Hematopoietic multipotent progenitor cell (in vitro differentiated cells): ENCODE data around the gene CATSPER2. TPM values are rescaled to one million over a fixed set of nuclear protein-coding genes. Genes with fewer than 3 reads are reported as not detected.
"Not testable (repeated sequence)": the region's sequence is repeated elsewhere in the genome, so short reads cannot be mapped to it uniquely, and the experiment has no call there.

Experiments used
- DNase-seq, 3 donors: peaks; one replicate each; pipeline ENCODE4 v3.0.0-alpha.2; 2011 to 2015; ENCODE audit warnings: low read depth in 2 of 3, low spot score in 2 of 3
- total RNA-seq: library from RNA; depleted of rRNA; stranded (reverse); fragments of >200 nt; gene quantifications from one replicate; pipeline ENCODE4 v1.2.3, GENCODE V29; 2012

The CATSPER2 gene
- 3.2 TPM for total RNA-seq

DNA sequence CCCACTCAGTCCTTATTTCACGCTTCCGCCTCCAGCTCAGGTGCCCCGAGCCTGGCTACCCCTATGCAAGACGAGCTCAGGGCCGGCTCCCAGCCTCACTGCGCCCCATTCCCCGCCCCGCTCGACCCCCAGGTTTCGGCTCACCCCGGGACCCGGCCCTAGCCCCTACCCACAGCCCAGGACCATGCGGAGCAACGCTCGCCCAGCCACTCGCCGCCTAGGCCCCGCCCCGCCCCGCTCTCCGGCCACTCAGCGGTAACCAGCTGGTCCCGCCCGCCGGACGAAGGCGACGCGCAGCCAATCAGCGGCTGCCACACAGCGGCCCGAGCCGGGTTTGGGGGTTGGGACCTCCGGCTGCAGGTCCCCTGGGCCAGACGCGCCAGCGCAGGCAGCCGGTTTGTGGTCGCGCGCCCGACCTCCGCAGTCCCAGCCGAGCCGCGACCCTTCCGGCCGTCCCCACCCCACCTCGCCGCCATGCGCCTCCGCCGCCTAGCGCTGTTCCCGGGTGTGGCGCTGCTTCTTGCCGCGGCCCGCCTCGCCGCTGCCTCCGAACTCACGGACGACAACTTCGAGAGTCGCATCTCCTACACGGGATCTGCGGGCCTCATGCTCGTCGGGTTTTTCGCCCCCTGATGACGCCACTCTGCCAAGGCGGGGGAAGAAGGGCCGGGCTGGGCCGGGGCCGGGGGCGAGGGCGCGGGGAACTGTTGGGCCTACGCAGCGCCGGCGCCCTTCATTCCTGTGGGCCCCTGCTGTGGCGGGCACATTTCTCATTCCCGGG lies at the start of gene CATSPER2:
CATSPER2 (minus strand) TSS at position 196 of the 781 bp plus-strand sequence. CDS start 783 bp downstream, outside the sequence.
- no peak for DNase-seq

DNA sequence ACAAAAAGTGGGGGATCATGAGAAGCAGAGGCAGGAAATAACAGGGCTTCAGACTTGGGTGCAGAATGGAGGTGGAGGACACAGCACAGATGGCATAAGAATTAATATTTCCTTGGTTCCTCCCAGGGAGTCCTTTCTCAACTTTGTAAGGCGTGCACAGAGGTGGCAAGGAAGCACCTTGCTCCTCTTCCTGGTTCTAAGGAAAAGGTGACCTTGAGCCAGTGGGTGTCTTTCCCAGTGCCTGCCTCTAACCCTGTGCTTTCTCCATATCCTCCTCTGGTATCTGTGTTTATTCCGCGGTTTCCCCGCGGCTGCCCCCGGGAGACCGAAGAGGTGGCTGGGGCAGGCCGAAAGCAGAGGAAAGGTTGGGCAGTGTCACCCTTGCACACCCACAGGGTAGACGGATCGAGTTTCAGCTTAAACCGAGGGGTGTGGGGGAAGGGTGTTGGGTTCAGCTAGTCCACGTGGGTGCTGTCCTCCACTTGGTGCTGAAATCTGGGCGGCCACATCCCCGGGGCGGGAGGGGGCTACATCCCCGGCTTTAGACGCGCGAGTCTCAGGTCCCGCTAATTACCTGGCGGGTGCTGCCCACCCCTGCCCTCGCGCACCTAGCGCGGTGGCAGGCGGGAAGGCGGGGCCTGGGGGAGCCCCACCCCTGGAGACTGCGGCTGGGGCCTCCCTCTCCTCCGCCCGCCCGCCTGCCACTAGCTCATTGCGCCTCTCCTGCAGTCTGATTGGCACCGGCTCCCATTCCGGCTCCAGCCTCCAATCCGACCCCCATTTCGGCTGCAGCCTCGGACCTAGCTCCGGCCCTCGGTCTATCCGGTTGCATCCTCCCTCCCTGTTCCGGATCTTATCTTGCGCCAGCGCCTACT lies 44.7 kb upstream of the CATSPER2 start, which contains the start of gene CKMT1A:
CKMT1A (plus strand) TSS at position 712 of the 875 bp plus-strand sequence. CDS start 192 bp downstream, outside the sequence.
- DNase-seq: not testable (repeated sequence)

- DNase-seq: not testable (repeated sequence)
Observed at GRCh38 chr15:43692679-43693078, 44.0 kb upstream of the CATSPER2 start.

DNA sequence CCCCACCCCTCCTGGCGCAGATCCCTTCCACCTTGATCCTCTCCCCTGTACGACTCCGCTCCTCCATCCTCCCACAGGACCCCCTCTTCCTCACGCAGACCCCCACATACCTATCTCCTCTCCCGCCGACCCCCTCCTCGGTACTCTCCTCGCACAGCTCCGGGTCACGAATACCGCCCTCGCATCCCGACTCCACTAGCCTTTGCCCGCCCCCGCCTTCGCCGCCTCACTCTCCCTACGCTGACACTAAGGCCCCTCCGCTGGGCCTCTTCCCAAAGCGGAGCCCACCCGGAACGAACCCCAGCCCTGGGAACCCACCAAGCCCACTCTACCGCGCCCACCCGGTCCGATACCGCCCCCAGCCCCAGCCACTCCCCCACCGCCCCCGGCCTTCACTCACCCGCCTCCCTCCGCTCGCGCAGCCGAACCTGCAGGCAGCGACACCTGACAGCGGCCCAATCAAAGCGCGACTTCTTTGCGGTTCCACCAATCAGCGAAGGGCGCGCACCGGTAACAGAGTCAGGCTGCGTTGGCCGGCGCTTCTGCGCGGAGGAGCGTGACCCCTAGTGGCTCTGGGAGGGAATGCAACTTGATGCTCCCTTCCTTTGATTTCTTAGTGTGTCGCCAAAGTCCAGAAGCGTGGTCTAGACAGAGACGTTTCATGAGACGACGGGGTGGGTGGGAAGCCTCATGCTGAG lies 41.1 kb upstream of the CATSPER2 start:
- not testable (repeated sequence) for DNase-seq

DNA sequence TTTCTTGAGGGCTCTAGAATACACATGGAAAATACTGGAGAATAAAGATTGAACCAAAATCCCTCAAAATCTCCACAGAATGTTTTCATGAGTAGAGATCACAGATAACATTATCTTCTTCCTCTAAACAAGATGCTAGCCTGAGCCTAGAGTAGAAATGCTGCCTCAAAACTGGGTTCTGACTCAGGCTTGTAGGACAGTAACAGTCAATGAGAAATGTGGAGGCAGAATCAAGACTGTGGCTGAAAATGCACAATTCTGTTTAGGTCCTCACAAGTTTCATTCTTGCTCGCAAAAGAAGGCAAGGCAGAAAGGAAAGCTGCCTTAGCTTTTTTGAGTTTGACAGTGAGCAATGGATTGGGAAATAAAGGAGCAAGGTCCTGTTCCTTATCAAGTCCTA lies 25.5 kb upstream of the CATSPER2 start:
- not testable (repeated sequence) for DNase-seq

GRCh38 chr15:43666177-43666576 lies 17.5 kb upstream of the CATSPER2 start:
- not testable (repeated sequence) for DNase-seq

DNA sequence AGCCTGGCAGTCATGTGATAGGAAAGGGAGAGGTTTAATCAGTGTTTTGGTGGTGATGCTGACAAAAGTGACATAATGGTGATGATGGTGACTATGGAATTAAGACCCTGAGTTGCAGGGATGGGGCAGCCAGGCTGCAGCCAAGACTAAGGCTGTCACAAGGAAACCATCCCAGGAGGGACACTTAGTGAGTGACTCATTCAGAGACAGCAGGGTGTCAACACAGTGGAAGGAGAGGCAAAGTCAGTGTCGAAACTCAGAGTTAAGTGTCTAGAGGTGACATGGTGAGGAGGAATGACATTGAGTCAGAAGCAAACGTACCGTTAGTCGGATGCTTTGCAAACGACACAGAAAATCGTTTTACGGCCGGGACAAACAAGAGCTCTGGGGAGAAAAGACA lies 14.7 kb upstream of the CATSPER2 start:
- DNase-seq: not testable (repeated sequence)

DNA sequence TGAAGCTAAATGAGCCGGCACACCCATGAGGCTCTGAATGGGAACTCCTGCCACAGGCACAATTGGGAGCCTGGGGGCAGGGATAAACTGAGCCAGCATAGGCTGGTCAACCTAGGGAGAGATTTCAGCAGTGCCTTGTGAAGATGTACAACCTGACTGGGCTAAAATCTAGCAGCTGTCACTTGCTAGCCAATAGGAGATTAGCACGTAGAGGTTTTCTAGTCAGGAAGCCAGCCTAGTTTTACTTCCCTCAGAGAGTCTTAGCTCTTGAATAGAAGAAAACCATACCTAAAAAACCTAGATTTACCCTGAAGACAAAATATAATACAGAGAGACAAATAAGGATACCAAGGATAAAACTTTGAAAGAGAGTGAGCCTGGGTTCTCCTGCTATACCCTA lies 13.6 kb upstream of the CATSPER2 start:
- not testable (repeated sequence) for DNase-seq

DNA sequence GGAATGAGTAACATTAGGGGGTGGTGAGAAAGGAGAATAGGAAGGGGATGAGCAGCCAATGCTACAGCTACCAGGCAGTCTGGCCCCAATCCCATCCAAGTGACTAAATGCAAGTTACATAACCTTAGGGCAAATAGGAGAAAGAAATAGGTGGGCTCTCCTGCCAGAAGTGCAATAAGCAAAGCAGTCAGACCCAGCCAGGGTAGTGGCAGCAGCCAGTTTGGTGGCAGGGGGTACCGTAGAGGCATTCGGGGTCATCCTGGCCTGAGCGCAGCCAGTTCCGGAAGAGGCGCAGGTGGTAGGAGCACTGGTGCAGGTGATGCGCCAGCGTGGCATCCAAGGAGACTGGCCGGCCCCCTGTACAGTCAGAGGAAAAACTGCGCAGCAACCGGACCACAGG lies 11.1 kb upstream of the CATSPER2 start:
- DNase-seq: not testable (repeated sequence)

- not testable (repeated sequence) for DNase-seq
Observed at GRCh38 chr15:43649430-43649926, 834 bp upstream of the CATSPER2 start.

GRCh38 chr15:43638464-43639204 lies 10.0 kb downstream of the CATSPER2 start:
- not testable (repeated sequence) for DNase-seq

GRCh38 chr15:43626937-43627336 lies 21.7 kb downstream of the CATSPER2 start:
- not testable (repeated sequence) for DNase-seq

- DNase-seq: no peak
Observed at GRCh38 chr15:43625106-43625505, 23.5 kb downstream of the CATSPER2 start.

DNA sequence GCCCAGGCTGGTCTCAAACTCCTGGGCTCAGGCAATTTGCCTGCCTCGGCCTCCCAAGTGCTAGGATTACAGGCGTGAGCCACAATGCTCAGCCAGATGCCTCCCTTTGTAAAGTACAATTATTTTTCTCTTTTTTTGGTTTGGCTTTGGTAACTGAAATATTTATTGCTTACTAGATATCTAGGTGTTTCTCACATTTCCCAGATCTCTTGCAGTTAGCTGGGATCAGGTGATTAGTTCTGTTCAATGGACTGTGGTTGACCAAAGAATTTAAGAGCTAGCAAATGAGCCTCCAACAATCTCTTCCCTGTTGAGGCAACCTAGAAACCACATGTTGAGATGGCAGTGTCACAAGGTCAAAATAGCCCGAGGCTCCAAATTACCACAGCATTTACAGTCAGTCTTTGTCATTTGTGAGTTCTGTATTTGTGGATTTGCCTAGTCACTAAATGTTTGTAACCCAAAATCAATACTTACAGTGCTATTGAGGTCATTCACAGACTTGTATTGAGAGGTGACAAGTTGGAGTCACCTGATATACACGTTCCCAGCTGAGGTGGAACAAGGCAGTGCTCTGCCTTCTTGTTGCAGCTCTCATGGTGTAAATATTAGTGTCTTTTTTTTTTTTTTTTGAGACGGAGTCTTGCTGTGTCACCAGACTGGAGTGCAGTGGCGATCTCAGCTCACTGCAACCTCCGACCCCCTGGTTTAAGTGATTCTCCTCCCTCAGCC lies 26.4 kb downstream of the CATSPER2 start:
- DNase-seq: not testable (repeated sequence)

DNA sequence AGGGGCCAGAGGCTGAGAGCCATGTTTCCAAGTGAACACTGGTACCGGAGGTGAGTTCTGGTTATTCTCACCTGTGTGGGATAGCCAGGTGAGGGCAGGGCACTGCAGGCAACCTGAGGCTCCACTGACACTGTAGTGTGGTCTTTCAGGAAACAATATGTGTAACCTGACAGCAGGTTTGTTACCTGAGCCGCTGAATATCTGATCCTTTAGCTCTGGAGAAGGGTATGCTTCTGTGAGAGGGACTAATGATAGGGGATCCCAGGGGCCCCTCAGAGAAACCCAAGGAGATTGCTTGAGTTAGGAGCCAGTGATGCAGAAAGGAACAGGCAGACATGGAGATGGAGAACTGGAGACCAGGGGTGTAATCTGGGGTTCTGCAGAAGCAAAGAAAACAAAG lies 29.9 kb downstream of the CATSPER2 start, which contains the start of gene STRC:
STRC (minus strand) TSS at position 101 of the 400 bp plus-strand sequence; CDS start at position 23, 78 bp downstream.
- not testable (repeated sequence) for DNase-seq

DNA sequence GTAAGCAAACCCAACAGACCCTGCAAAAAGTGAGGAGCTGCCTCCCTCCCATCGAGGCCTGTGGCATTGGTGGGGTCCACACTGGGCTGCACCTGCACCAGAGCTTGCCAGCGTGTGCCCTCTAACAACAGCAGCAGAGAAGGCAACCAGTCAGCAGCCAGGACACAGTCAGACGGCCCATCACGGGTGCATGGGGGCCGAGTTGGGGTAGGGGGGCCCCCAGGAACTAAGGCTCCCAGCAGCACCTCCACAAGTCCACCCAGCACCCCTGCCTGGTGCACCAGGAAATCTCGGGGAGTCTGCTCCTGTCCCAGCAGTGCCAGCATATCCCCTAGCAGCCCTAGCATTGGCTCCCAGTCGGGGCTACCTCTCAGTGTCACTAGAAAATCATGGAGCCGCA lies 30.9 kb downstream of the CATSPER2 start:
- DNase-seq: not testable (repeated sequence)

DNA sequence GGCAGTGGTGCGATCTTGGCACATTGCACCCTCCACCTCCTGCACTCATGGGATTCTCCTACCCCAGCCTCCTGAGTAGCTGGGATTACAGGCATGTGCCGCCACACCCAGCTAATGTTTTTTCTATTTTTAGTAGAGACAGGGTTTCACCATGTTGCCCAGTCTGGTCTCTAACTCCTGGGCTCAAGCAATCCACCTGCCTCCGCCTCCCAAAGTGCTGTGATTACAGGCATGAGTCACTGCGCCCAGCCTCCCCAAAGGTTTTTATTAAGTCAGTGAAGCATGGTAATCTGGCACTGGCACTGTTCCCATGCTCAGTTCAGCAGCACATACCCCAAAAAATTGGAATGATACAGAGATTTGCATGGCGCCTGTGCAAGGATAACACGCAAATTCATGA lies 46.4 kb downstream of the CATSPER2 start:
- not testable (repeated sequence) for DNase-seq

- DNase-seq: not testable (repeated sequence)
Observed at GRCh38 chr15:43600200-43600599, 48.4 kb downstream of the CATSPER2 start.

- DNase-seq: not testable (repeated sequence)
Observed at GRCh38 chr15:43599131-43599530, 49.5 kb downstream of the CATSPER2 start.
